HG03060 (cell line): Measurements from ENCODE around the gene HDAC4.
A peak's percentile ranks its signal among the peaks of the same experiment; 100 is the strongest.

Source experiments
- ATAC-seq: cut with Tn5 transposase; IDR thresholded peaks from one replicate; pipeline ENCODE4 v1.9.1; 2021; ENCODE audit warnings: low read depth, moderate number of reproducible peaks; ENCODE audit not compliant: unreplicated experiment

The HDAC4 gene

DNA sequence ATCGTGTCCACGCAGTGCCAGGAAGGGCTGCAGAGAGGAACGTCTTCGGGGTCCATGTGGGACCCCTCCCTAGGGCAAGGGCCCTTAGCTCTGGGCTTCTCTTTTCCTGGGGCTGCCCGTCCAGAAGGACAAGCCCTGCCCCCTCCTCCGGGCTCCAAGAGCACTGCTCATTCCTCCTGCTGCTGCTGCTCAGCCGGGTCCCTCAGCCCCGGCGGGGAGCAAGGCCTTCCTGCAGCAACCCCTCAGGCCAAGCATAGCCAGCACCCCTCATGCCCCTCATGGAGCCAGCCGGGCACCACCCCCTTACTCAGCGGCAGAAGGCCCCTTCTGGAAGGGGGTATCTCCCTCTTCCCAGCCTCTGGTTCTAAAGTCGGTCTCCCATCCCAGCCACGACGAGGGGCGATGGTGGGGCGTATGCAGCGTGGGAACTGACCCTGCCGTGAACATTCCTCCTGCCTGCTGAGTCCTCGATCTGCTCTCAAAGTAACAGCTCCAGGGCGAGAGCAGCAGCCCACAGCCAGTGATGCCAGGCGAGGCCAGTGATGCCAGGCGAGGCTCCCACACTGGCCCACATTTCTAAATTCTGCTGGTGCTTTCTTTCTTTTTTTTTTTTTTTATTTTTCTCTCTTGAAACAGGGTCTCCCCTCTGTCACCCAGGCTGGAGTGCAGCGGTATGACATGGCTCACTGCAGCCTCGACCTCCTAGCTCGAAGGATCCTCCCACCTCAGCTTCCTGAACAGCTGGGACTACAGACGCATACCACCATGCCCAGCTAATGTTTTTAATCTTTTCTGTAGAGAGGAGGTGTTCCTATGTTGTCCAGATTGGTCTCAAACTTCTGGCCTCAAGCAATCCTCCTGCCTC is 99.7 kb downstream of the HDAC4 start:
- no peak for ATAC-seq

DNA sequence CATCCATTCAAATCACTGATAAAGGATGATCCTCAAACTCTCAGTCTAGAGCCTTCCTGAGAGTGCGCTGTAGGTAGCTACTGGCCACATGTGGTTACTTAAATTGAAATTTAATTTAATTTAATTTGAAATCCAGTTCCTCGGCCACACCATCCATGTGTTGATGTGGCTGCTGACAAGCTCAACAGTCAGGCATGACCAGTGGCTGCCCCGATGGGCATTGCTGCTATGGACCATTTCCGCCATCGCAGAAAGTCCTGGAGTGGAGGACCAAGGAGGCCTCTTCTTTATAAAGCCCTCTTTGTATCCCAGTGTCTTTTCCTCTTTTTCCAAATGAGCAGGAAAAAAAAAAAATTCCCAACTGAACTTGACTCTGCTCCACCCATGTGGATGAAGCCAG is 100.6 kb downstream of the HDAC4 start:
- no peak for ATAC-seq

DNA sequence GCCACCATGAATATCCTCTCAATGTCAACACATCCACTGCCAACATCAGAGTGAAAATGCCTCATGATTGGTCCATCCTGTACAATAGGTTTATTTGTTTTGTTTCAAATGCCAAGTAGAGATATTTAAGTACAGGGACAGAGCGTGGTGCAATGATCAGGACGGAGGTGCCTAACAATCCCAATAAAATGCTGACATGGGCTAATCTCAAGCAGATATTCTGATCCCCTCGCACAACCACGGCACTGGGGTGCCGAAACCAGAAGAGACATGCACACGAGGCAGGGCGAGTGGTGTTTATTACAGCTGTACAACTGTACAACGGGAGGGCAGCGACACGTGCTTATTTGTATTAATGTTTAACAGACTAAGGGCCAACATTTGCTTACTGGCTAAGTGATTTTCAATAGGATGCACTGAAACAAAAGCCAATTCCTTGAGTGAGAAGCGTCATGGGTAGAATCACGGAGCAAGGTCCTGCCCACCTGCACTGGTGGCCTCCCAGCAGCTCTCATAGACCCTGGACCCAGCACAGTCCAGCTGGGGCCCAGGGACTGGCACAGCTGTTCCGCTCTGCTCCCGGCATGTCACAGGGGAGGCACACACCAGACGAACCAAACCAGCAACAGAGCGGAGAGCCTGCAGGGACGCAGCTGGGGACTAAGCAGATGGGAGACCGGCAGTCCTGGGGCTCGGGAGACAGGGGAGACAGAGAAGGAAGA is 101.4 kb downstream of the HDAC4 start:
- ATAC-seq, result no peak

DNA sequence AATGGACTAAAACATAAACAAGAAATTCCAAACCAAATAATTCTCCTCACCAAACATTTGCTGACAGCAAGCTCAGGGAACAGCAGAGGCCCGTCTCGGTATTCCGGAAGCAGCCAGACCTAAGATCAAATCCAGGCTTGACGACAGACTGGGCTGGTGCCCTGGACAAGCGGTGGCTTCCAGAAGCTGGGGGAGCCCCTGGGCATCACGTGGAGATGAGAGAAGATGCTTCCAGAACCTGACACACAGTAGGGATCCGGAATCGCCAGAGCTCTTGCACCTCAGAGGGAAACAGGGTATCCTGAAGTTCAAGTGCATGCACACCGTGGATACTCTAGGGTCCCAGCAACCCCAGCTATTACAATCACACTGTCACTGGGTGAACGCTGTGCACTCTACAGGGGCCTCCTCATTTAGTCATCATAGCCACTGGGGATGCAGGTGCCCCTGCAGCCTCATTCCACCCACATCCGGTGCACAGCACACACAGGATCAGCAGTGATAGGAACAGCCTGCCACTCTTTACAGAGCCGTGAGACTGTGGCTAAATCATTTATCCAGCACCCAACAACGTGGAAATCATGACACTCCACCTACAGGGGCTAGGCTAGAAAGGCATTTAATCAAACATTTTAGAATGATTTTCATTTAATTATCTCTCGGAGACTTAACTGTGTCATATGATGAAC is 102.6 kb downstream of the HDAC4 start:
- ATAC-seq, result no peak

- ATAC-seq, result no peak
These were observed 103.4 kb downstream of the HDAC4 start for GRCh38 chr2:239297142-239298004.

- no peak for ATAC-seq
These were observed 104.5 kb downstream of the HDAC4 start for GRCh38 chr2:239296020-239296932.

DNA sequence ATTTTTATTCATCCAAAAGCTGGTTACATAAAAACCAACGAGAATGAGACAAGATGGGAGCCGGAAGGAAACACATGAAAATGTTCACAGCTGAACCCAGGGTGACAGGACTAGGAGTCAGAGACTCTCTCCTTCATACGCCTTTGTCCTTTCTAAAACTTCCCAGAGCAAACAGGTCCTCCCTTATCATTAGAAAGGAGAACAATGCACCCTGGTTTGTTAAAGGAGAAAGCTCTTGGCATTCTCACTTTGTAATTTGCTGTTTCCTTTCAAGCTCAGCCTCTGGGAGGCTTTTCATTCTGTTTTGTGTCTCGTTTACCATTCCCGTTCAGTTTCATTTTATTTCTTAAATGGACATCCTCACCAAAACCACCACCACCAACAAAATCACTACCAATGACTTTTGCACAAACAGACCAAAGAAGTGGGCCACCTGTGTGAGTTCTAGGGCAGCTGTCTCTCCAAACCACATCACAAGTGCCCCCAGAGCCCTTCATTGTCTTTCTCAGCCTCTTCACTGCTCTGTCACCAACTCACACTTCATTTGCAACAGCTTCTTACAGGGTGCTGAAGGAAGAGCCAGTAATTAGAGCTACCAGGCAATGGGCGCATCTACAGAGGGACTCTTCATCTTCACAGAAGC is 105.3 kb downstream of the HDAC4 start:
- ATAC-seq, result no peak

DNA sequence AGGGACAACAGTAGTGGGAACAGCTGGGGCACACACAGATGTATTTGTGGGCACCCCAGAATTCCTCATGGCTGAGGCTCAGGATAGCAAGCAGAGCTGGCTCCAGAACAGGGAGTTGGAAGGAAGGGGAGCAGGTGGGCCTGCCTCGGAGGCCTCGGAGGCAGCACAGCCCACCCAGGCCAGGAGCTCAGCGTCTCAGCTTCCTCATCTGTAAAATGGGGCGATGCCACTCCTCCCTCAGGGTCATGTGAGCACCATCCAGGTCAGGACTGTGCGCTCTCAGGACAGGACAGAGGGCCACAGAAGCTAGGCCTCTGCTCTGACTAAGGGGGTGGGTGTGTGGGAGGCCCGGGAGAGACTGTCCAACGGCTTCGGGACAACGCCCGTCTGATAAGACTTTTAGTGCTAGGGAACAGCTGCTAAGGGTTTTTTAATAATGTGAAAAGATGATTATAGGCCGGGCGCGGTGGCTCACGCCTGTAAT is 106.2 kb downstream of the HDAC4 start:
- no peak for ATAC-seq

DNA sequence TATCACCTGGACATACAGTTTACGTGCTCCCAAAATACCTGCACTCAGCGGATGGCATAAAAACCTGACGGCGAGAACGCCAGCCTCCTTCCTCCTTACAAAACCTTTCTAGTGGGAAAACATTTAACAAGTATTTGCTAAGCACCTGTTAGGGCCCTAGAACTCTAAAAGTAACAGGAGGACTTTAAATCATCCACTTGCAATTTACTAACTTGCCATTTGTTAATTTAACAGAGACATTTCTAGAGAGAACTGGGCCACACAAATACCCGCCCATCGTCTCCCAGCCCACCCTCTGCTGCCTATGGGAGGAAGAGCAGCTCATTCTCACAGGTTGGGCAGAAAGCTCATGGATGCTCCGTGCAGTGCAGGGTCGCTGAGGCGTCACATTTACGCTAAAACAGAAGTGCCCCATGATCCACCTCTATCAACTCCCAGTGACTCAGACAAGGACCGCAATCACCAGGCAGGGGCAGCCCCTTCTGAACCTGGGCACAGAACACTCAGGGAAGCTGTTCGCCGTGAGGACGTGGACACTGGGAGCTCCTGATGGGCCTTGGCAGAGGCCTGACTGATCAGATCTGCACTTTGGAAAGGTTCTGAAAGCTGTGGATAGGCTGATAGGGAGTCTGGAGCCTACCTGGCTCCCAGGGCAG is 106.9 kb downstream of the HDAC4 start:
- peak; percentile 59 for ATAC-seq

- no peak for ATAC-seq
These were observed 107.7 kb downstream of the HDAC4 start for GRCh38 chr2:239292959-239293774.

DNA sequence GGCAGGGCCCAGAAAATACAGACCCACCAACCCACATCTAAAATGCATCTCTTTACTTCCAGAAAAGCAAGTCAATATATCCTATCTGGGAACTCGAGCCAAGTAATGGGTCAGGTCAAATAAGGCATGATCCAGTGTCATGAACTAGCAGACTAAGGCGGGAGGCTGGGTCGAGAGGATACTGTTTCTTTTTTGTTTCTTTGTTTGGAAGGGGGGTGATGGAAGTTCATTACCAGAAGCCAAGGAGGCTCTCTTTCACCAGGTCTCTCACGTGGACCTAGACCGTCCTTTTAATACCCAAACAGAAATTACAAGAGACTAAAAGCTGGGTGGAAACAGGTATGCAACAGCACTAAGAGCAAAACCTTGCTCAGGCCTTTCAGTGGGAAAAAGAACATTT is 108.3 kb downstream of the HDAC4 start:
- ATAC-seq, result no peak

- no peak for ATAC-seq
These were observed 109.1 kb downstream of the HDAC4 start for GRCh38 chr2:239291475-239292350.

DNA sequence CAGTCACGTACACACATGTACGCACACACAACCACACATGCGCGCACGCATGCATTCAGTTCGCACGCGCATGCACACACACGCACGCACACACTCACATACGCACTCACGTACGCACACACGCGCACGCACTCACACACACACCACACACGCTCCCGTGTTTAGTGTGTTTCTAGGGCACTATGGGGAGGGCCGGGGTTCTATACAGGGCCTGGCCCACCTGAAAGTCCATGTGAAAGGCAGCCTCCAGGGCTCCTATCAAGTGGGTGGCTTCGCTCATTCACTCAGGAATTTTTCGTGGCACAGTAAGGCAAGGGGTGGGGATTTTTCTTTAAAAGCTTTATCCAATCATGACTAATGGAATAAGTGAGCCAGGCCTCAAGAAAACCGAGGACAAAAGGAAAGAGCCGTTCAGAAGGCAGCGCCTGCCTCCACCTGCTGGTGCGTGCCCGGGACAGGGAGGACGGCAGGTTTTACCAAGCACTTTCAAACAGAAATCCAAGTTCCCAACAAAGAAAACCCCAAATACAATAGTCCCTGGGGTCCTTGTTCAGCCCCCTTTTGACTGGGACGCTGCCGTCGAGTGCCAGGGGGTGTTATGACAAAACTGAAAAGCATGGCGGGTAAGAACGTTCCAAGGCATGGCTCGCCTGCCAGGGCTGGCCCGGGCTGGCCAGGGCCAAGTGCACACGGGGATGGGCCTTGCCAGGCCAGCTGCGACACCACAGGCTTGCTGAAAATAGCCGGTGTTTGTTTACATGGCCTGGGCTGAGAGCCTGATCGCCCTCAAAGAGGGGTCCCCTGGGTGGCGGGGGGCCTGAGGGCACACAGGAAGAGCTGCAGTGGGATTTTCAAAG is 110.0 kb downstream of the HDAC4 start:
- no peak for ATAC-seq

DNA sequence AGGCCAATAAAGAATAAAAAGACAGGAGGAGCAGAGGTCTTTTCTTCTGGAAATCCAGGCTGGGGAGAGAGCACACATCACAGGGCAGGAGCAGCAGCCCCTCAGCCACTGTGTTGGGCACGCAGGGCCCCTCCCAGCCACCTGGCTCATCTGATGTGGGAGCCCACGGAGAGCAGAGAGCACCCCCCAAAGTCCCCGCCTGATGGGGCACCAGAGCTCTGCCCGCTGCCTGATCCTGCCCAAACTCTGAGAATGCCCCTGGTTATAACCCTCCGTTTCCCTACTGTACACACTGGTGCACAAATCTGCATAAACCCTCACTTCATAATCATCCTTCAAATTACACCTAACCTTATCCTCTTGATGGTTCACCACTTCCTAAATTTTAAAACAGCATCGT is 111.3 kb downstream of the HDAC4 start:
- no peak for ATAC-seq

GRCh38 chr2:239288951-239289511 is 111.8 kb downstream of the HDAC4 start:
- peak; percentile 50 for ATAC-seq
